Measurements from ENCODE around the gene KRT35. TPM values are rescaled to one million over a fixed set of nuclear protein-coding genes. Genes with fewer than 3 reads are reported as not detected.

Gene KRT35
- not detected for total RNA-seq

DNA sequence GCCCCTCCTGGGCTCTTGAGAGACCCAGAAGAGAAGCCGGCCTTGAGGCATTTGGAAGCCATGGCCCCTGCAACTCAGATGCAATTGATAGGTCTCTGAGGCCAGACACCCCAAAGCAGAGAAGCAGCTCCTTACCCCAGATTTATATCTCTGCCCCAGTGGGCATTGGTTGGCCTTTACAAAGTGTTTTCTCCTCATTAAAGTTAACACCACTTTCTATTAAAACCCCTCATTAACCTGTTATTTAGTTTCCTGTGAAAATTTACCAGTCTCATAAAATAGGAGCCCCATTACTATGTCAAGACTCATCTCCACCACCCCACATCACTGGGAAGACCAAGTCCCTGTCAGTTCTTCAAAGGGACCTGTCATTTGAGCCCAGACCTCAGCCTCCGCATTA, at the start of gene KRT35:
Gene KRT35, minus strand, starts transcription at position 116 of the 400 bp plus-strand sequence. Its CDS starts 54 bp downstream, at position 62.
- H3K4me1 Mint-ChIP-seq = no peaks in the 10 kb centered on the region
- DNase-seq = no peak
- peaks cover 5% of the 10 kb centered on the region for H3K27me3 Mint-ChIP-seq
- no peaks in the 10 kb centered on the region for H3K9me3 Mint-ChIP-seq (ENCODE audit: low read depth)
- ATAC-seq = no peak
- H3K36me3 Mint-ChIP-seq = no peaks in the 10 kb centered on the region
- CTCF ChIA-PET = no interaction called here
- H3K4me3 Mint-ChIP-seq = no peak within 1 kb of the TSS
- H3K27ac Mint-ChIP-seq = no peak within 1 kb of the TSS

DNA sequence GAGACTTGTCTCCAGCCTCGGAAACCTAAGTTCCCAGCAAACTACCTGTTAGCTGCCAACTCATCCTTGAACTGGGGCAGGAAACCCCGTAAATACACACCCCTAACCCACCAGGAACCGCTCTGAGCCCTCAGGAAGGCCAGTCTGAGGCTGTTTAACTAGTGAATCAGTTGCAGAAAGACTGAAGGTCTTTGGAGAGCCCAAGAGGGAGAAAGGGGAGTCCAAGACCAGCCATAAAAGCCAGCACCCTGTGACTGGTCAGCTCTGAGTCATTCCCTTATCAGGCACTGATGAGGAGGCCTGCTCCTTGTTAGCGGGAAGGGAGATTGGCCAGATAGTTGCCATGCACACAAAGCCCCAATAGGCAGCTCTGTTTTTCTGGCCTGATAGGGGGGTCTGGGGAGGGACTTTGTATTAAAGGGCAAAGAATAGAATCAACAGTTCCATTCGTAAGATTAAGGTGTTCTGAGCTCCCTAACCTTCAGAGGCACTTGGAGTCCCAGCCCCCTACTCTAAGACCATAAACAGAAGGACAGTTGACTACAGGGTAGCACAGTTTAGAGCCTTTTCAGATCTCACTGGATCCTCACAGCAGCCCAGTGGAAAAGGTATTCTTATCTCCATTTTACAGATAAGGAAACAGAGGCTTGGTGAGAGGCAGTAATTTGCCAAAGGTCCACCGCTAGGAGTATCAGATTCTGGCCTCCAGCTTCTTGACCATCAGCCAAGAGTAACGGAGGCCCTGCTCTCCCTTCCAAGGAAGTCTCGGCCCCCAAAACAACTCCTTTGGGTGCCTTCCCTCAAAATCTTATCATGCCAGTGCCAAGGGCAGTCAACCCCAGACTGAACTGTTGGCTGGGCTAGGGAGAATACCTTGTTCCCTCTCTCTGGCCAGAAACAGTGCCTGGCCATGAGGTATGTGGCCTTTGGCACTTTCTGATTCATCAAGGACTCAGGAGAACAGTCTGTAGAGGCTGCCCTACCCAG, 49.4 kb upstream of the KRT35 start:
- H3K36me3 Mint-ChIP-seq = no peaks in the 10 kb centered on the region
- peaks cover 71% of the 10 kb centered on the region for H3K27me3 Mint-ChIP-seq
- CTCF ChIA-PET = interaction anchor here (3.6 kb wide), 1 partner anchor 118 kb away, joined by 12 read pairs; no protein-coding TSS in a partner anchor

DNA sequence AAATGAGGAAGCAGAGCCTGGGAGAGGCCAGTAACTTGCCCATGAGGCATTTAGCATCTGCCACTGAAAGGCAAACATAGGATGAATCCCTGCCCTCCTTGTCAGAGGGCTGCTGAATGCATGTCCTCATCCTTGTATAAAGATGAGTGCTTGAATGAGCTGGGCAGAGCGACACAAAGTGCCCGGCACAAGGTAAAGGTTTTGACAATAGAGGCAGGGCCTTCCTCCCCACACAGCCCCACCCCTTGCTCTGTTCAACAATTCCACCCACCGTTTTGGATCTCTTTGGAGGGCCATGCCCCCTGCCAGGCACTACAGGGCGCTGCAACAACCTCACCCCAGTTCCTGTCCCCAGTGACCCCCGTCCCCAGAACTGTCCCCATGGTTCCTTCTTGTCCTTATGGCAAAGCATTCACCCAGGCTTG, 48.6 kb upstream of the KRT35 start:
- no peaks in the 10 kb centered on the region for H3K9me3 Mint-ChIP-seq (ENCODE audit: low read depth)
- CTCF ChIA-PET = interaction anchor here (3.6 kb wide), 1 partner anchor 119 kb away, joined by 12 read pairs; no protein-coding TSS in a partner anchor
- peaks cover 69% of the 10 kb centered on the region for H3K27me3 Mint-ChIP-seq
- no peaks in the 10 kb centered on the region for H3K36me3 Mint-ChIP-seq
- ATAC-seq (no peak), DNase-seq (no peak)
- no peak overlapping the region for H3K27ac Mint-ChIP-seq
- H3K4me1 Mint-ChIP-seq = no peaks in the 10 kb centered on the region
- no peak overlapping the region for H3K4me3 Mint-ChIP-seq

More for the DNA sequence above, 49.4 kb upstream of the KRT35 start:
- Mint-ChIP-seq H3K4me3 (no peak overlapping the region), H3K4me1 (no peaks in the 10 kb centered on the region), H3K27ac (no peak overlapping the region), H3K9me3 (ENCODE audit: low read depth) (no peaks in the 10 kb centered on the region)
- no peak for DNase-seq
- no peak for ATAC-seq

DNA sequence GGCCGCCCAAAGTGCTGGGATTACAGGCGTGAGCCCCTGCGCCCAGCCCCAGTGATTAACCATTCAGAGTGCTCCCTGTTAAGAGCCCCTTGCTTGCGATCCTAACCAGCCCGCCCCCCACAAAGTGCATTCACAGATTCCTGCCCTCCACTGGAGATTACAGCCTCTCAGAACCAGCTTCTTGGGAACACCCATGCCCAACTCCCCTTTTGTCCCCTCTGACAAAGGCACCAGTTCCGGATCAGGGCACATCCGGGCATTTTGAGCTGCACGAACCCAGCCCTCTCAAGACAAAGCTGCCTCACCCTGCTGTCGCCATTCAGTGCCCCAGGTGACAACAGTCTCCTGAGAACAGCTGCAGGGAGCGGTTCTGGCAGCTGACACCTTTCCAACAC, 48.0 kb upstream of the KRT35 start:
- no peak overlapping the region for H3K4me3 Mint-ChIP-seq

DNA sequence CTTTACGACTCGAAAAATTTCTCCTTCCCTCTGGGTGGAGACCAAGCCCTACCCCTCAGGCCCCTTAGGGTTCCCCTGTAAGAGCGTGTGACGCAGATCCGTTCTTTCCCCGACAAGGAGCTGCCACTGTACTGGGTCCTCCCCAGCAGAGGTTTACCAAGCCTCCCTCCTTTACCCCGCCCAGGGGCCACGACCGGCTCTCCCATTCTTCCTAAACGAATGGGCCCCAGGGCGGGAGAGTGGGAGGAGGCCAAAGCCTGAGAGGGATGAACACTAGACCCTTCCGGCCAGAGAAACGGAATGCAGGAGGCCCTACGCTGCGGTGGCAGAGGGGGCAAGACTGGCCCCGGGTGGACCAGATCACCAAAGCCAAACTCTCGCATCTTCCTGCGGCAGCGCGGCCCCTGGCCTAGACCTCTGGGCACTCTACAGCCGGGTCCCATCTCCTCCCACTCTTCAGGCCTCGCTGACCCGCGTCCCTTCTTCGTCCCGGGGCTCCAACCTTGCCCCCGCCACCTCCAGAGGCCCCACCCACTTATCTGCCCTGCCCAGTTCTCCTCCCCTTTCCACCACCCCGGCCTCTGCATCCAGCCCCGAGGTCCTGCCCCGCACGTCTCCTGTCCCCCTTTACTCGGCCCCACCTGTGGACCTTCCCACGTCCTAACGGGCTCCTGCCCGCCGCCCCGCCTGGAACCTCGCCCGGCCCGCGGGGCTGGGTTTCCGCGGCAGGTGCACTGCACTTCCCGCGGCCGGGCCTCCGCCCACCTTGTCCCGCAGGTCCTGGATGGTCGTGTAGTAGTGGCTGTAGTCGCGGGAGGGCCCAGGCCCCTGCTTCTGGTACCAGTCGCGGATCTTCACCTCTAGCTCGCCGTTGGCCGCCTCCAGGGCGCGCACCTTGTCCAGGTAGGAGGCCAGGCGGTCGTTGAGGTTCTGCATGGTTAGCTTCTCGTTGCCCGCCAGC, 46.4 kb upstream of the KRT35 start:
- Mint-ChIP-seq H3K27ac (no peak overlapping the region), H3K27me3 (peaks cover 63% of the 10 kb centered on the region), H3K4me3 (no peak overlapping the region), H3K4me1 (no peaks in the 10 kb centered on the region), H3K9me3 (ENCODE audit: low read depth) (no peaks in the 10 kb centered on the region), H3K36me3 (no peaks in the 10 kb centered on the region)
- ATAC-seq = no peak
- no peak for DNase-seq
- CTCF ChIA-PET = interaction anchor here (1.2 to 3.6 kb wide), 3 partner anchors 22 to 121 kb away, joined by 3 to 12 read pairs (median 10); no protein-coding TSS in a partner anchor

More for the DNA sequence above, 48.0 kb upstream of the KRT35 start:
- H3K27me3 Mint-ChIP-seq = peaks cover 71% of the 10 kb centered on the region
- H3K36me3 Mint-ChIP-seq = no peaks in the 10 kb centered on the region
- no peak for DNase-seq
- H3K27ac Mint-ChIP-seq = no peak overlapping the region
- H3K4me1 Mint-ChIP-seq = no peaks in the 10 kb centered on the region
- CTCF ChIA-PET = interaction anchor here (1.9 to 3.6 kb wide), 2 partner anchors 20 to 120 kb away, joined by 10 to 12 read pairs; no protein-coding TSS in a partner anchor
- no peaks in the 10 kb centered on the region for H3K9me3 Mint-ChIP-seq (ENCODE audit: low read depth)
- ATAC-seq = no peak

DNA sequence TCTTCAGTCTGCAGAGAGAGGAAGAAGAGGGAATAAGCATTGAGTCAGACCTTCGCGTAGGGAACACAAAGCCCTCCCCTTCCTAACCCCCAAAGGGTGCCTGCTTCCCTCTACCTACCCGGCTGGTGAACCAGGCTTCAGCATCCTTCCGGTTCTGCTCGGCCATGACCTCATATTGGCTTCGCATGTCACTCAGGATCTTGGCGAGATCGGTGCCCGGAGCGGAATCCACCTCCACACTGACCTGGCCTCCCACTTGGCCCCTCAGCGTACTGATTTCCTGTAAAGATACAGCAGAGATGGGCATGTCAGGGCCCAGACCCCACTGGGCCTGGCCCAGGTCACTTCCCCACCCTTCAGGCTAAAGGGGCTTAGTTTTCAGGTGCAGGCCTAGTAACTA, 43.3 kb upstream of the KRT35 start:
- Mint-ChIP-seq H3K27me3 (peaks cover 35% of the 10 kb centered on the region), H3K9me3 (ENCODE audit: low read depth) (no peaks in the 10 kb centered on the region)
- CTCF ChIA-PET = no interaction called here

DNA sequence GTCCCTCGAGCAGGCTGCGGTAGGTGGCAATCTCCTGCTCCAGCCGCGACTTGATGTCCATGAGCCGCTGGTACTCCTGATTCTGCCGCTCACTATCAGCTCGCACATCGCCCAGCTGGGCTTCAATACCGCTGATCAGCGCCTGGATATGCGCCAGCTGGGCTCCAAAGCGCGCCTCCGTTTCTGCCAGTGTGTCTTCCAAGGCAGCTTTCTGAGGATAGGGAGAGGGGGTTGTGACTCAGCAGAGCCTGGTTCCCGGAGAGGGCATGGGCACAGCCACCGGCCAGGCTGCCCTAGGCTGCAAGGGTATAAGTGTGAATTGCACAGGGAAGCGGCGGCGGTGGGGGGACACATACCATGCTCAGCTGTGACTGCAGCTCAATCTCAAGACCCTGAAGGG, 42.8 kb upstream of the KRT35 start:
- Mint-ChIP-seq H3K36me3 (no peaks in the 10 kb centered on the region), H3K27me3 (peaks cover 30% of the 10 kb centered on the region), H3K27ac (no peak overlapping the region)

More for the DNA sequence above, 43.3 kb upstream of the KRT35 start:
- Mint-ChIP-seq H3K27ac (no peak overlapping the region), H3K36me3 (no peaks in the 10 kb centered on the region), H3K4me3 (no peak overlapping the region), H3K4me1 (no peaks in the 10 kb centered on the region)
- DNase-seq (no peak), ATAC-seq (no peak)

DNA sequence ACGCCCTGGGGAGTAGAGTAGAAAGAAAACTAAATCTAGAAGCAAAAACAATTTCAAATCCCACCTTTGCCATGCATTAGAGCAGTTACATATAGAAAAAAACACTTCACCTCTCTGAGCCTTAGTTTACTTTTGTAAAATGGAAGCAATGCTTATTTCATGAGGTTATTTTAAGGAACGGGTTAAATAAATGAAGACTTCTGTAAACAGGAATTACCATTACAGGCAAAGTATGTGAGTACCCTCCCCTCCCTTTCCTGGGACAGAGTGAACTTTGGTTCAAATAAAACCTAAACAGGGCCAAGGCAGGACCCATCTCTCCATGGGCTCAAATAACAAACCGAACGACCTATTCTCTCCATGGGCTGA, 42.3 kb upstream of the KRT35 start:
- H3K27me3 Mint-ChIP-seq = peaks cover 25% of the 10 kb centered on the region
- no peak overlapping the region for H3K27ac Mint-ChIP-seq
- H3K9me3 Mint-ChIP-seq (ENCODE audit: low read depth) = no peaks in the 10 kb centered on the region
- H3K4me1 Mint-ChIP-seq = no peaks in the 10 kb centered on the region
- H3K4me3 Mint-ChIP-seq = no peak overlapping the region
- ATAC-seq (no peak), DNase-seq (no peak)
- CTCF ChIA-PET = no interaction called here
- no peaks in the 10 kb centered on the region for H3K36me3 Mint-ChIP-seq

More for the DNA sequence above, 42.8 kb upstream of the KRT35 start:
- no peak for ATAC-seq
- no peak overlapping the region for H3K4me3 Mint-ChIP-seq
- no peaks in the 10 kb centered on the region for H3K4me1 Mint-ChIP-seq
- CTCF ChIA-PET = no interaction called here
- DNase-seq = no peak
- H3K9me3 Mint-ChIP-seq (ENCODE audit: low read depth) = no peaks in the 10 kb centered on the region

DNA sequence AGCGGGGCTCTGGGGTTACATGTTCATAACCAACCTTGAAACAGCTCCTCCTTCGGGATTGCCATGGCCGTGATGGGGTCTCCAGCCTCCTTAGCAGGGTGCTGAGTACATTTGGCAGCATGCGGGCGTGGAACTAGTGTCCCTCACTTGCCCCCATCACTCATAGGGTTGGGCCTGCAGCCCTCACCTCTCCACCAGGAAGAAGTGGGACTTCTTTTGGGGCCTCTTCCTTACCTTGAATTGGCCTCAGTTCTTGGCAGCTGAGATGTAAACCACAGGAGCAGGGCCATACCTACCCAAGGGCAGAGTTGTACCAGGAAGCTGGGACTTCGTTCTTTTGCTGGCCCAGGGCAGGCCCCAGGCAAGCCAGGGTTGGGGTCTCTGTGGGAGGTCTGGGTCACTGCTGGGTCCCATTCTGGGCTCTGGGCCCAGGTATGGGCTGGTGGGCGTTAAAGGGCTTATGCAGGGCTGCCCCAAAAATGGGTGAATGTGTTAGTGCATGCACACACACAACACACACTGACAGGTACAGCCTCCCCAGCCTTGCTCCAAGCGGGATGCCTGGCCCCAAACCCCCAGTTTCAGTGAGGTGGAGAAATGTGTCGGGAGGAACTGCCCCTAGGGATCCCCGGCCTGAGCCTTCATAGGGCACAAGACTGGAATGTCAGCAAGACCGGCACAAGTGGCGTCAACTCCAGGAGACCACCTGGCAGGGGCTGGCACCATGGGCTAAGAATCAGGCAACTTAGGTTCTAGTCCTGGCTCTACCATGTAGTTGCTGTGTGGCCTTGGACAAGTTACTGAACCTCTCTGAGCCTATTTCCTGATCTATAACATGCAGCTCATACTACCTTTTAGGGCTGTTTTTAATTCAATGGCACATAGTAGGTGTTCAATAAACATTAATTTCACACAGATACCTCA, 41.6 kb upstream of the KRT35 start:
- ATAC-seq = no peak
- CTCF ChIA-PET = interaction anchor here (0.6 to 1.7 kb wide), 2 partner anchors 26 to 167 kb away, joined by 3 to 5 read pairs; no protein-coding TSS in a partner anchor
- H3K36me3 Mint-ChIP-seq = no peaks in the 10 kb centered on the region

DNA sequence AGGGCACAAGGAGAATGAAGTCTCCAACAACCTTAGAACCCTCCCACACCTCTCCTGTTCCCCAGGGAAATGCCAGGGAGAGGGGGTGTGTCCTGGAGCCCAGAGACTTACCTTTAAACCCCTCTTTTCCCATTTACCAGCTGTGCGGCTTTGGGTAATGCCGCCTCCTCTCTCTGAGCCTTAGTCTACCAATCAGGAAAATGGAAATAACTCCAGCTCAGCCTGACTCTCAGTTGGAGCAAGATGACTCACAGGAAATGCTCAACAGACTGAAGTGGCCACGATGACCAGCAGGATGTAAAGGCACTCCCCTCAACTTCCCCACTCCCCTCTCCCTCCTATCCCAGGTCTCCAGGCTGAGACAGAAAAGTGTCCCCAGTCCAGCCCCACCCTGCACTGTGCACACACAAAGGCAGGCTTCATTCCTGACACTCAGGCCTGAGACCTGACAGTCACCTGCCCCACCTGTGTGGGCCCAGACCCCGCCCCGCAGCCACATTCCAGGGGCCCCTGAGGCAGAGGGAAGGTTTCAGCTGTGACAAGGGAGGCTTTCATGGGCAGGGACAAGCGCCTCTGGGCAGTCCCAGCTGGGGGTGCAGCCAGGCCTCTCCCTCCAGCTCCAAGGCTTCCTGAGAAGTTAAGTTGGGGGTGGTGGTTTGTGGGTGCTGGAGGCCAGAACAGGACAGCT, 40.8 kb upstream of the KRT35 start:
- no peak overlapping the region for H3K4me3 Mint-ChIP-seq
- no peaks in the 10 kb centered on the region for H3K4me1 Mint-ChIP-seq
- H3K9me3 Mint-ChIP-seq (ENCODE audit: low read depth) = no peaks in the 10 kb centered on the region
- CTCF ChIA-PET = interaction anchor here (0.6 to 1.7 kb wide), 2 partner anchors 27 to 168 kb away, joined by 3 to 5 read pairs; no protein-coding TSS in a partner anchor
- H3K27me3 Mint-ChIP-seq = peaks cover 10% of the 10 kb centered on the region
- ATAC-seq (no peak), DNase-seq (no peak)
- no peak overlapping the region for H3K27ac Mint-ChIP-seq
- no peaks in the 10 kb centered on the region for H3K36me3 Mint-ChIP-seq

More for the DNA sequence above, 41.6 kb upstream of the KRT35 start:
- H3K27ac Mint-ChIP-seq = no peak overlapping the region
- H3K4me1 Mint-ChIP-seq = no peaks in the 10 kb centered on the region
- H3K27me3 Mint-ChIP-seq = peaks cover 19% of the 10 kb centered on the region
- no peak for DNase-seq
- no peaks in the 10 kb centered on the region for H3K9me3 Mint-ChIP-seq (ENCODE audit: low read depth)
- H3K4me3 Mint-ChIP-seq = no peak overlapping the region

DNA sequence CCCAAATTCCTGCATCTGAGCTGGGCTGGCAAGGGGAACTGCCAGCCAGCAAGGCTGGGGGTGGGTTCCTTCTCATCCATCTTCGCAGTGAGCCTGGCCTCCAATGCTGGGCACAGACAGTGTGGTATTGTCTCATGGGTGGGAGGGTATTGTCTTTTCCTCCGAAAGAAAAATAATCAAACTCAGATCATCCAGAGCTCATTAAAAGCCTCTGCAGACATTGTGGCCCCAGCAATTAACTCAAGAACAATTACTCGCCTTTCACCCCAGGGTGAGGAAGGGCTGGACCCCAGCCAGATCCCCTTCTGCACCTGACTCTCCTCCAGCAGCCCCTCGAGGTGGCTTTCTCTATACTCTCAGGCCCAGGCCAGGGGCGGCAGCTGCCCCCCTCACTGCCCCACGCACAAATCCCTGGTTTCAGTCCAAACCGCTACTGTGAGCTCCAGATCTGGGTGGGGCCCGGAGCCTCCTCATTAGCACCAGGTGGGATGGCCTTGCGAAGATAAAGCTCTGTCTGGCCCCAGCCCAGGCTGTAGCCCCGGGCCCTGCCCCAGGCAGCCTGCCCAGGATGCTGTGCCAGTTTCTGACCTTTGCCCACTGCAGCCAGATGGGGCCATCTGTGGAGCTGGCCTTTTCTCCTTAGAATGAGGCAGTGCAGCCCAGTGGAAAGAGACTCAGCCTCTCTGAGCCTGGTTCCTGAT, 40.0 kb upstream of the KRT35 start:
- no peak for DNase-seq
- Mint-ChIP-seq H3K4me1 (no peaks in the 10 kb centered on the region), H3K27ac (no peak overlapping the region), H3K4me3 (no peak overlapping the region), H3K36me3 (no peaks in the 10 kb centered on the region), H3K27me3 (peaks cover 6% of the 10 kb centered on the region), H3K9me3 (ENCODE audit: low read depth) (no peaks in the 10 kb centered on the region)
- CTCF ChIA-PET = interaction anchor here (1.7 kb wide), 1 partner anchor 28 kb away, joined by 5 read pairs; no protein-coding TSS in a partner anchor
- no peak for ATAC-seq
